ENCODE measurements around the gene PIEZO1.

GRCh38 chr16:88833086-88833485 lies 48.1 kb upstream of the PIEZO1 start:
- TF ChIP-seq POLR2A (IDR thresholded peaks at IDR 0.05) (no peak), CTCF (IDR thresholded peaks at IDR 0.05) (no peak), POLR2AphosphoS5 (IDR thresholded peaks at IDR 0.05) (no peak)
